ENCODE data around the gene NT5E. TPM values are rescaled to one million over a fixed set of nuclear protein-coding genes. Genes with fewer than 3 reads are reported as not detected.

NT5E gene
- total RNA-seq, 2 donors from 2014 or later: 8.2 to 31.2 TPM

GRCh38 chr6:85436939-85437495 is 12.9 kb upstream of the NT5E start:
- H3K27me3 ChIP-seq (replicated peaks; ENCODE audit: insufficient read depth): no peaks in the 10 kb centered on the region
- no peak for DNase-seq (ENCODE audit: low spot score)
- H3K9me3 ChIP-seq: no peaks in the 10 kb centered on the region
- WGBS: 92% methylated on average over 5 of the region's 5 CpGs
- H3K36me3 ChIP-seq: no peaks in the 10 kb centered on the region
- no peaks in the 10 kb centered on the region for H3K4me1 ChIP-seq (replicated peaks)
- TF ChIP-seq POLR2AphosphoS5 (IDR thresholded peaks at IDR 0.05): no peak
- no peak for TF ChIP-seq POLR2A (IDR thresholded peaks at IDR 0.05)
- TF ChIP-seq CTCF (IDR thresholded peaks at IDR 0.05): no peak
- no peak overlapping the region for H3K27ac ChIP-seq
- intact Hi-C loops (cut with DNase I): no loop called here
- H3K4me3 ChIP-seq: no peak overlapping the region

- intact Hi-C loops (cut with DNase I): no loop called here
Observed at GRCh38 chr6:85443349-85444117, 6.3 kb upstream of the NT5E start.

DNA sequence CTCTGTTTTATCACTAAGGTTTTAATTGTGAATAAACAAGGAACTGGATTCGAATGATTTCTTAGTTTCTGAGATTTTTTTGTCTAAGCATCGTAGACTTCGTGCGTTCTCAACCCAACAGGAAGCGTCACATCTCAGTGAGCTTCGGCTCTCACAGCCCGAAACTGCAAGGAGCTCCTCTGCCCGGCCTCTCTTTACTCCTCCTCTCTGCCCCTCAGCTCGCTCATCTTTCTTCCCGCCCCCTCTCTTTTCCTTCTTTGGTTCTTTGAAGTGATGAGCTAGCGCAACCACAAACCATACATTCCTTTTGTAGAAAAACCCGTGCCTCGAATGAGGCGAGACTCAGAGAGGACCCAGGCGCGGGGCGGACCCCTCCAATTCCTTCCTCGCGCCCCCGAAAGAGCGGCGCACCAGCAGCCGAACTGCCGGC is 480 bp upstream of the NT5E start:
- Histone ChIP-seq H3K27ac (peak overlapping the region; percentile 63), H3K4me3 (peak overlapping the region; percentile 45 to 49), H3K9me3 (no peaks in the 10 kb centered on the region), H3K27me3 (replicated peaks; ENCODE audit: insufficient read depth) (no peaks in the 10 kb centered on the region), H3K4me1 (replicated peaks) (no peaks in the 10 kb centered on the region), H3K36me3 (no peaks in the 10 kb centered on the region)
- intact Hi-C loops (cut with DNase I): no loop called here
- no peak for TF ChIP-seq CTCF (IDR thresholded peaks at IDR 0.05)
- 1% methylated on average over 24 of the region's 24 CpGs for WGBS
- DNase-seq (ENCODE audit: low spot score): no peak

More at GRCh38 chr6:85443349-85444117, 6.3 kb upstream of the NT5E start:
- Histone ChIP-seq H3K36me3 (no peaks in the 10 kb centered on the region), H3K4me1 (replicated peaks) (no peaks in the 10 kb centered on the region), H3K4me3 (no peak overlapping the region), H3K27ac (no peak overlapping the region), H3K27me3 (replicated peaks; ENCODE audit: insufficient read depth) (no peaks in the 10 kb centered on the region), H3K9me3 (no peaks in the 10 kb centered on the region)
- no peak for DNase-seq (ENCODE audit: low spot score)
- TF ChIP-seq CTCF (IDR thresholded peaks at IDR 0.05) (no peak), POLR2A (IDR thresholded peaks at IDR 0.05) (no peak), POLR2AphosphoS5 (IDR thresholded peaks at IDR 0.05) (no peak)
- 50% methylated on average over 1 of the region's 1 CpG for WGBS

DNA sequence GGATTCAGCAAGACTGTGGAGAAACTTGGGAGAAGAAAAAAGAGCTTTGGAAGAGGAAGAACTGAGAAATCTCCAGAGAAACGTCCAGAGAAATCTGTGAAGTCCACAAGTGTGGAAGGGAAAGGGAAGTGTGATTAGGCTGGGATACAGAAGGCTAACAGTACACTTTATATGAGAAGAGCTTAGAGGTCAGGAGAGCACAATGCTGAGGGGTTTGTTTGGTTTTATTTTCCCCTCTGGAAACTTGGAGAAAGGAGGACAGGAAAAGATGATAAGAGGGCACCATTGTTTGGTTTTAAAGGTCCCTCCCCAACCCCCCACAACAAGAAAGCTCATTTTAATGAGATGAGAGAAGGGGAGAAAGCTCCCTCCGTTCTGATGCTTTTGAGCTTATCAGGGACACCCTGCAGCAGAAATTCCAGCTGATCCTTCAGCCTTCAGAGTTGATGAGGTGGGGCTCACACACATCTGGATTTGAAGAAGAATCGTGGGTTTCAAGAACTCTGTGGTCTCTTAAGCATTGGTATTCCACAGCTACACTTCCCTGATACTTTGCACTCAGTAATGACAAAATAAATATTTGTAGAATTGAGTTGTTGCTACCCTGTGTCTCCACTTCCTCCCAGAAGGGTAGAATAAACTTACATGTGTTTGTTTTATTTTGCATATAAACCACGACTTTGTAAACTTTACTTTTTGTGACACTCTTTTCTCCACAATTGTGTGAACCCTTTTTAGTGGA is 1.9 kb downstream of the NT5E start:
- Histone ChIP-seq H3K36me3 (no peaks in the 10 kb centered on the region), H3K4me1 (replicated peaks) (no peaks in the 10 kb centered on the region), H3K4me3 (no peak overlapping the region), H3K27ac (no peak overlapping the region), H3K27me3 (replicated peaks; ENCODE audit: insufficient read depth) (no peaks in the 10 kb centered on the region), H3K9me3 (no peaks in the 10 kb centered on the region)
- intact Hi-C loops (cut with DNase I): loop anchor here (10.0 kb wide), 2 partner anchors 193 to 223 kb away; partner anchors contain the start of gene SYNCRIP
- WGBS: 45% methylated on average over 4 of the region's 4 CpGs
- TF ChIP-seq POLR2A (IDR thresholded peaks at IDR 0.05) (no peak), POLR2AphosphoS5 (IDR thresholded peaks at IDR 0.05) (no peak), CTCF (IDR thresholded peaks at IDR 0.05) (no peak)
- no peak for DNase-seq (ENCODE audit: low spot score)

Measured in prostate gland (tissue), 2 donors.